Measurements from ENCODE around the gene TMEM187.

DNA sequence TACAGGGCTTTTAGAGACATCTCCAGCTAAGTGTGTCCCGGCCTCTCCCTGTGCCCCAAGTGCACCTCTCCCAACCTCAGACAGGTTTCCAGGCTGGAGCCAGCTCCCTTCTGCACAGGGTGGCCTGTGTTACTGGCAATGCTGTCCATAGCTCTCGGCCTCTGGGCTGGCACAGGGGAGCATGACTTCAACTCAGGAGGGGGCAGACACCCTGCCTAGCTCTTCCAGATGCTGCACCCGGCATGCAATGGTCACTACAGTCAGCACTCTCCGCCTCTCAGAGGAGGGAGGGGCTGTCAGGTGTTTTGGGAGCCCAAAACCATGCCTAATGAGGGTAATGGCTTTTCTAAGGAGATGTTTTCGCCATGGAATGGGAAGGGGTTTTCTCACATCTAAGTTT, 49.6 kb downstream of the TMEM187 start:
- TF ChIP-seq POLR2A (IDR thresholded peaks at IDR 0.05) (no peak), POLR2AphosphoS5 (IDR thresholded peaks at IDR 0.05) (no peak)
- TF ChIP-seq, protein P1, sequence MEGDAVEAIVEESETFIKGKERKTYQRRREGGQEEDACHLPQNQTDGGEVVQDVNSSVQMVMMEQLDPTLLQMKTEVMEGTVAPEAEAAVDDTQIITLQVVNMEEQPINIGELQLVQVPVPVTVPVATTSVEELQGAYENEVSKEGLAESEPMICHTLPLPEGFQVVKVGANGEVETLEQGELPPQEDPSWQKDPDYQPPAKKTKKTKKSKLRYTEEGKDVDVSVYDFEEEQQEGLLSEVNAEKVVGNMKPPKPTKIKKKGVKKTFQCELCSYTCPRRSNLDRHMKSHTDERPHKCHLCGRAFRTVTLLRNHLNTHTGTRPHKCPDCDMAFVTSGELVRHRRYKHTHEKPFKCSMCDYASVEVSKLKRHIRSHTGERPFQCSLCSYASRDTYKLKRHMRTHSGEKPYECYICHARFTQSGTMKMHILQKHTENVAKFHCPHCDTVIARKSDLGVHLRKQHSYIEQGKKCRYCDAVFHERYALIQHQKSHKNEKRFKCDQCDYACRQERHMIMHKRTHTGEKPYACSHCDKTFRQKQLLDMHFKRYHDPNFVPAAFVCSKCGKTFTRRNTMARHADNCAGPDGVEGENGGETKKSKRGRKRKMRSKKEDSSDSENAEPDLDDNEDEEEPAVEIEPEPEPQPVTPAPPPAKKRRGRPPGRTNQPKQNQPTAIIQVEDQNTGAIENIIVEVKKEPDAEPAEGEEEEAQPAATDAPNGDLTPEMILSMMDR (IDR thresholded peaks at IDR 0.05) = no peak
